Karpas-422 (cell line): ENCODE results near the gene SH3TC1. TPM values are rescaled to one million over a fixed set of nuclear protein-coding genes. Genes with fewer than 3 reads are reported as not detected.

Source experiments
- DNase-seq: peaks from one replicate; pipeline ENCODE4 v3.0.0-alpha.2; 2015
- H2AFZ ChIP-seq: fragments of 200-600 bp; sonication (generic); 2 replicates; pipeline ENCODE4 v1.6.1; 2014; ENCODE audit warnings: antibody characterized with exemption, low read length, mixed read lengths
- H3K27ac ChIP-seq: fragments of 200-600 bp; sonication (generic); 2 replicates; pipeline ENCODE4 v1.5.1; 2014; ENCODE audit warnings: mild to moderate bottlenecking, low read length, moderate library complexity
- H3K27me3 ChIP-seq: fragments of 200-600 bp; sonication (generic); 2 replicates; pipeline ENCODE4 v1.6.1; 2014; ENCODE audit warnings: low read length, mixed read lengths
- H3K36me3 ChIP-seq: fragments of 200-600 bp; sonication (generic); 2 replicates; pipeline ENCODE4 v1.6.1; 2014; ENCODE audit warnings: low read length, mixed read lengths; ENCODE audit not compliant: insufficient read depth
- H3K4me1 ChIP-seq: fragments of 200-600 bp; sonication (generic); 2 replicates; pipeline ENCODE4 v1.6.1; 2014; ENCODE audit warnings: mild to moderate bottlenecking, low read length, mixed read lengths
- H3K4me2 ChIP-seq: fragments of 200-600 bp; sonication (generic); 2 replicates; pipeline ENCODE4 v1.6.1; 2014; ENCODE audit warnings: low read length, low read depth, mild to moderate bottlenecking; ENCODE audit not compliant: poor library complexity, severe bottlenecking
- H3K4me3 ChIP-seq: fragments of 200-600 bp; sonication (generic); 2 replicates; pipeline ENCODE4 v1.5.1; 2014; ENCODE audit warnings: mild to moderate bottlenecking, antibody characterized with exemption, low read length, mixed read lengths
- H3K79me2 ChIP-seq: fragments of 200-600 bp; sonication (generic); 2 replicates; pipeline ENCODE4 v1.6.1; 2014; ENCODE audit warnings: mild to moderate bottlenecking, low read length, mixed read lengths
- H3K9ac ChIP-seq: fragments of 200-600 bp; sonication (generic); 2 replicates; pipeline ENCODE4 v1.6.0; 2014; ENCODE audit warnings: low read length
- H3K9me2 ChIP-seq: fragments of 200-600 bp; sonication (generic), shearing (Covaris generic); replicated peaks from 2 replicates; pipeline ENCODE4 v1.6.0; 2014; ENCODE audit warnings: mild to moderate bottlenecking, low read length, moderate library complexity; ENCODE audit not compliant: insufficient read depth
- H3K9me3 ChIP-seq: fragments of 300-700, 200-600 bp; sonication (generic); 2 replicates; pipeline ENCODE4 v1.6.1; 2014; ENCODE audit warnings: low read length, mixed read lengths
- H4K20me1 ChIP-seq: fragments of 200-600 bp; sonication (generic); 2 replicates; pipeline ENCODE4 v1.6.1; 2014; ENCODE audit warnings: mild to moderate bottlenecking, antibody characterized with exemption, low read length, low read depth; ENCODE audit not compliant: insufficient read depth
- total RNA-seq: library from RNA; depleted of rRNA; stranded (reverse); fragments of >200 nt; shearing (Covaris generic); gene quantifications from 2 replicates; pipeline ENCODE4 v1.2.3, GENCODE V29; 2014; ENCODE audit warnings: low replicate concordance

SH3TC1 gene
- total RNA-seq, 1 experiment from 2014 or later = 6.9 TPM

GRCh38 chr4:8268901-8269534 lies 69.9 kb downstream of the SH3TC1 start:
- no peak overlapping the region for H2AFZ ChIP-seq
- no peaks in the 10 kb centered on the region for H3K27me3 ChIP-seq
- H3K4me3 ChIP-seq = no peak overlapping the region
- no peaks in the 10 kb centered on the region for H3K9me3 ChIP-seq
- no peak for DNase-seq
- H3K36me3 ChIP-seq = no peaks in the 10 kb centered on the region
- no peak overlapping the region for H3K27ac ChIP-seq
- no peaks in the 10 kb centered on the region for H4K20me1 ChIP-seq
- H3K79me2 ChIP-seq = no peaks in the 10 kb centered on the region
- no peak overlapping the region for H3K9ac ChIP-seq
- H3K4me2 ChIP-seq = no peak overlapping the region
- H3K9me2 ChIP-seq = no peaks in the 10 kb centered on the region
- no peaks in the 10 kb centered on the region for H3K4me1 ChIP-seq

- Histone ChIP-seq H3K4me1 (no peaks in the 10 kb centered on the region), H3K79me2 (no peaks in the 10 kb centered on the region), H3K4me2 (no peak within 1 kb of the TSS), H3K9me2 (no peaks in the 10 kb centered on the region), H4K20me1 (no peaks in the 10 kb centered on the region), H3K9ac (no peak within 1 kb of the TSS), H2AFZ (no peak within 1 kb of the TSS), H3K27ac (no peak within 1 kb of the TSS), H3K36me3 (no peaks in the 10 kb centered on the region), H3K9me3 (no peaks in the 10 kb centered on the region), H3K27me3 (no peaks in the 10 kb centered on the region), H3K4me3 (no peak within 1 kb of the TSS)
- DNase-seq = no peak
Measured at GRCh38 chr4:8269535-8270417, 70.7 kb downstream of the SH3TC1 start, which contains the start of gene HTRA3. TSS of gene HTRA3 (plus strand) at chr4:8269754. CDS start at chr4:8269969, 215 bp downstream.

- Histone ChIP-seq H3K4me3 (no peak overlapping the region), H3K27me3 (no peaks in the 10 kb centered on the region), H2AFZ (no peak overlapping the region), H3K79me2 (no peaks in the 10 kb centered on the region), H3K9me3 (no peaks in the 10 kb centered on the region), H3K4me2 (no peak overlapping the region), H3K9ac (no peak overlapping the region), H4K20me1 (no peaks in the 10 kb centered on the region), H3K4me1 (no peaks in the 10 kb centered on the region), H3K9me2 (no peaks in the 10 kb centered on the region), H3K36me3 (no peaks in the 10 kb centered on the region), H3K27ac (no peak overlapping the region)
- DNase-seq = no peak
Measured at GRCh38 chr4:8270418-8270771, 71.3 kb downstream of the SH3TC1 start.

GRCh38 chr4:8270912-8271815 lies 72.1 kb downstream of the SH3TC1 start:
- Histone ChIP-seq H3K36me3 (no peaks in the 10 kb centered on the region), H3K79me2 (no peaks in the 10 kb centered on the region), H2AFZ (no peak overlapping the region), H4K20me1 (no peaks in the 10 kb centered on the region), H3K9me3 (no peaks in the 10 kb centered on the region), H3K27ac (no peak overlapping the region), H3K27me3 (no peaks in the 10 kb centered on the region), H3K9ac (no peak overlapping the region), H3K4me2 (no peak overlapping the region), H3K9me2 (no peaks in the 10 kb centered on the region), H3K4me1 (no peaks in the 10 kb centered on the region), H3K4me3 (no peak overlapping the region)
- DNase-seq = no peak

GRCh38 chr4:8271821-8272220 lies 72.7 kb downstream of the SH3TC1 start:
- Histone ChIP-seq H3K9me3 (no peaks in the 10 kb centered on the region), H3K4me2 (no peak overlapping the region), H3K36me3 (no peaks in the 10 kb centered on the region), H3K79me2 (no peaks in the 10 kb centered on the region), H3K27me3 (no peaks in the 10 kb centered on the region), H4K20me1 (no peaks in the 10 kb centered on the region), H3K4me1 (no peaks in the 10 kb centered on the region), H3K27ac (no peak overlapping the region), H3K4me3 (no peak overlapping the region), H2AFZ (no peak overlapping the region), H3K9me2 (no peaks in the 10 kb centered on the region), H3K9ac (no peak overlapping the region)
- no peak for DNase-seq

GRCh38 chr4:8272472-8273428 lies 73.7 kb downstream of the SH3TC1 start:
- Histone ChIP-seq H3K36me3 (no peaks in the 10 kb centered on the region), H2AFZ (no peak overlapping the region), H3K9ac (no peak overlapping the region), H3K27ac (no peak overlapping the region), H3K9me3 (no peaks in the 10 kb centered on the region), H3K9me2 (no peaks in the 10 kb centered on the region), H3K4me1 (no peaks in the 10 kb centered on the region), H4K20me1 (no peaks in the 10 kb centered on the region), H3K4me3 (no peak overlapping the region), H3K4me2 (no peak overlapping the region), H3K79me2 (no peaks in the 10 kb centered on the region), H3K27me3 (no peaks in the 10 kb centered on the region)
- no peak for DNase-seq

- H3K4me1 ChIP-seq = no peaks in the 10 kb centered on the region
- H3K79me2 ChIP-seq = no peaks in the 10 kb centered on the region
- H3K9me3 ChIP-seq = no peaks in the 10 kb centered on the region
- no peak for DNase-seq
- H2AFZ ChIP-seq = no peak overlapping the region
- no peak overlapping the region for H3K9ac ChIP-seq
- H3K9me2 ChIP-seq = no peaks in the 10 kb centered on the region
- no peak overlapping the region for H3K4me2 ChIP-seq
- H4K20me1 ChIP-seq = no peaks in the 10 kb centered on the region
- H3K27ac ChIP-seq = no peak overlapping the region
- H3K4me3 ChIP-seq = no peak overlapping the region
- no peaks in the 10 kb centered on the region for H3K27me3 ChIP-seq
- H3K36me3 ChIP-seq = no peaks in the 10 kb centered on the region
Measured at GRCh38 chr4:8273450-8273849, 74.4 kb downstream of the SH3TC1 start.
